ENCODE data around the gene LDHAL6B. TPM values are rescaled to one million over a fixed set of nuclear protein-coding genes. Genes with fewer than 3 reads are reported as not detected.
A peak's percentile ranks its signal among the peaks of the same experiment; 100 is the strongest.

Gene LDHAL6B
- total and polyA plus RNA-seq, 9 of the 15 experiments (the other 6 are each of a cell fraction or from before 2014, with no cell fraction given) = not detected

DNA sequence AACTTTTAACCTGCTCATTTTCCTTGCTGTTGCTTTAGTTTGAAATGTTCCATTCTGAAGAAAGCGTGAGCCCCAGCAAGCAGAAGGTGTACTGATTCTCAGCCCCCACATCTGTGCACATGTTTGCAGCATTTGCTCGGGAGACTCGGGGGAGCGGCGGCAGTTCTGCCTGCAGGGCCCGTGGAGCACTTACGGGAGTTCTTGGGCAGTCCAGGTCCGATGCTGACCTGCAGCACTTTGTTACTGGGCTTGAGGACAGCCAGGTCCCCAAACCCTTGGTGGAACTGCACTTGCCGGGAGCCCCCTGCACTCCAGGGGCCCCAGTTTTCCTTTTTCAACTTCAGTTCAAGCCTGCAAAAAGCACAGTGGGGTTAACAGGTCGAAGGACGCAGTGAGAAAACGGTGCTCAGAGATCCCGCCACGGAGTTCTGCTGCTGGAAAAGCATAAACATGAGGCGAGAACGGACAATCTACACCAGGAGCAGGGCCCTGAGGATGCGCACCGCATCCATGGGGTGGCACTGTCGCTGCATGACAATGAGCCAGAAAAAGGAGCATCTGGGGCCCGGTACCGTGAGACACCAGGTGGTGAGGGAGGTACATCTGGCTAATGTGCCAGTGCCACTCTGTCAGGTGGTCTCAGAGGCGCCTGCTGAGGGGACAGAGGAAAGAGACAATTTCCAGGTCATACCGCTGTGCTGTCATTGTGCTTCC, 45.6 kb upstream of the LDHAL6B start (continued):
- TF ChIP-seq, protein P1, sequence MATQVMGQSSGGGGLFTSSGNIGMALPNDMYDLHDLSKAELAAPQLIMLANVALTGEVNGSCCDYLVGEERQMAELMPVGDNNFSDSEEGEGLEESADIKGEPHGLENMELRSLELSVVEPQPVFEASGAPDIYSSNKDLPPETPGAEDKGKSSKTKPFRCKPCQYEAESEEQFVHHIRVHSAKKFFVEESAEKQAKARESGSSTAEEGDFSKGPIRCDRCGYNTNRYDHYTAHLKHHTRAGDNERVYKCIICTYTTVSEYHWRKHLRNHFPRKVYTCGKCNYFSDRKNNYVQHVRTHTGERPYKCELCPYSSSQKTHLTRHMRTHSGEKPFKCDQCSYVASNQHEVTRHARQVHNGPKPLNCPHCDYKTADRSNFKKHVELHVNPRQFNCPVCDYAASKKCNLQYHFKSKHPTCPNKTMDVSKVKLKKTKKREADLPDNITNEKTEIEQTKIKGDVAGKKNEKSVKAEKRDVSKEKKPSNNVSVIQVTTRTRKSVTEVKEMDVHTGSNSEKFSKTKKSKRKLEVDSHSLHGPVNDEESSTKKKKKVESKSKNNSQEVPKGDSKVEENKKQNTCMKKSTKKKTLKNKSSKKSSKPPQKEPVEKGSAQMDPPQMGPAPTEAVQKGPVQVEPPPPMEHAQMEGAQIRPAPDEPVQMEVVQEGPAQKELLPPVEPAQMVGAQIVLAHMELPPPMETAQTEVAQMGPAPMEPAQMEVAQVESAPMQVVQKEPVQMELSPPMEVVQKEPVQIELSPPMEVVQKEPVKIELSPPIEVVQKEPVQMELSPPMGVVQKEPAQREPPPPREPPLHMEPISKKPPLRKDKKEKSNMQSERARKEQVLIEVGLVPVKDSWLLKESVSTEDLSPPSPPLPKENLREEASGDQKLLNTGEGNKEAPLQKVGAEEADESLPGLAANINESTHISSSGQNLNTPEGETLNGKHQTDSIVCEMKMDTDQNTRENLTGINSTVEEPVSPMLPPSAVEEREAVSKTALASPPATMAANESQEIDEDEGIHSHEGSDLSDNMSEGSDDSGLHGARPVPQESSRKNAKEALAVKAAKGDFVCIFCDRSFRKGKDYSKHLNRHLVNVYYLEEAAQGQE (IDR thresholded peaks at IDR 0.05; ENCODE audit: borderline replicate concordance) = peak; percentile 71
- TF ChIP-seq, protein P1 (CRISPR knock-in tag; IDR thresholded peaks at IDR 0.05; ENCODE audit: low read depth) = no peak
- TF ChIP-seq, protein P2, sequence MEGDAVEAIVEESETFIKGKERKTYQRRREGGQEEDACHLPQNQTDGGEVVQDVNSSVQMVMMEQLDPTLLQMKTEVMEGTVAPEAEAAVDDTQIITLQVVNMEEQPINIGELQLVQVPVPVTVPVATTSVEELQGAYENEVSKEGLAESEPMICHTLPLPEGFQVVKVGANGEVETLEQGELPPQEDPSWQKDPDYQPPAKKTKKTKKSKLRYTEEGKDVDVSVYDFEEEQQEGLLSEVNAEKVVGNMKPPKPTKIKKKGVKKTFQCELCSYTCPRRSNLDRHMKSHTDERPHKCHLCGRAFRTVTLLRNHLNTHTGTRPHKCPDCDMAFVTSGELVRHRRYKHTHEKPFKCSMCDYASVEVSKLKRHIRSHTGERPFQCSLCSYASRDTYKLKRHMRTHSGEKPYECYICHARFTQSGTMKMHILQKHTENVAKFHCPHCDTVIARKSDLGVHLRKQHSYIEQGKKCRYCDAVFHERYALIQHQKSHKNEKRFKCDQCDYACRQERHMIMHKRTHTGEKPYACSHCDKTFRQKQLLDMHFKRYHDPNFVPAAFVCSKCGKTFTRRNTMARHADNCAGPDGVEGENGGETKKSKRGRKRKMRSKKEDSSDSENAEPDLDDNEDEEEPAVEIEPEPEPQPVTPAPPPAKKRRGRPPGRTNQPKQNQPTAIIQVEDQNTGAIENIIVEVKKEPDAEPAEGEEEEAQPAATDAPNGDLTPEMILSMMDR (IDR thresholded peaks at IDR 0.05 in 2 of 3, conservative IDR thresholded peaks at IDR 0.05 in 1 of 3; ENCODE audit: insufficient read depth in 2 of 3, low read depth in 1 of 3, low read length in 3 of 3) = peak; percentile 82 to 90 (median 89)
- TF ChIP-seq, protein P3, sequence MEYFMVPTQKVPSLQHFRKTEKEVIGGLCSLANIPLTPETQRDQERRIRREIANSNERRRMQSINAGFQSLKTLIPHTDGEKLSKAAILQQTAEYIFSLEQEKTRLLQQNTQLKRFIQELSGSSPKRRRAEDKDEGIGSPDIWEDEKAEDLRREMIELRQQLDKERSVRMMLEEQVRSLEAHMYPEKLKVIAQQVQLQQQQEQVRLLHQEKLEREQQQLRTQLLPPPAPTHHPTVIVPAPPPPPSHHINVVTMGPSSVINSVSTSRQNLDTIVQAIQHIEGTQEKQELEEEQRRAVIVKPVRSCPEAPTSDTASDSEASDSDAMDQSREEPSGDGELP (CRISPR knock-in tag; IDR thresholded peaks at IDR 0.05; ENCODE audit: borderline replicate concordance) = peak; percentile 39; the same call in 1 of the 2 replicates
- TF ChIP-seq CTBP1 (IDR thresholded peaks at IDR 0.05; ENCODE audit: borderline replicate concordance) (peak; percentile 35; the same call in 1 of the 2 replicates), CC2D1A (IDR thresholded peaks at IDR 0.05) (0 out of 2 replicates have a peak, but pooled peaks have one; percentile 27), DACH1 (IDR thresholded peaks at IDR 0.05; ENCODE audit: partially characterized antibody) (peak; percentile 21)
